ENCODE results near the gene LAG3. TPM values are rescaled to one million over a fixed set of nuclear protein-coding genes. Genes with fewer than 3 reads are reported as not detected.

The LAG3 gene
- total RNA-seq, 2 donors from 2014 or later, result 71.3 to 117 TPM

- DNase-seq (ENCODE audit: low spot score in 2 of 2), result no peak
- Mint-ChIP-seq H3K36me3 (peaks cover 8 to 18% of the 10 kb centered on the region in 2 donors), H3K9me3 (no peaks in the 10 kb centered on the region), H3K27ac (peak within 1 kb of the TSS in 1 of 2 donors; percentile 91)
- ATAC-seq, result no peak
Measured at GRCh38 chr12:6821591-6822425, 49.5 kb downstream of the LAG3 start, which contains the start of gene GPR162. Gene GPR162, plus strand, starts transcription at chr12:6821821. Its CDS starts 2,078 bp downstream, at chr12:6823899.

- H3K27ac Mint-ChIP-seq, result no peak overlapping the region
- H3K36me3 Mint-ChIP-seq, result peaks cover 5 to 11% of the 10 kb centered on the region in 2 donors
- no peak for DNase-seq (ENCODE audit: low spot score in 2 of 2)
- H3K9me3 Mint-ChIP-seq, result no peaks in the 10 kb centered on the region
- no peak for ATAC-seq
Measured at GRCh38 chr12:6822426-6823135, 50.3 kb downstream of the LAG3 start.

GRCh38 chr12:6823182-6824084, 51.1 kb downstream of the LAG3 start:
- DNase-seq (ENCODE audit: low spot score in 2 of 2) (no peak), ATAC-seq (no peak)
- H3K36me3 Mint-ChIP-seq, result peaks cover 0 to 2% of the 10 kb centered on the region in 2 donors
- H3K27ac Mint-ChIP-seq, result no peak overlapping the region
- H3K9me3 Mint-ChIP-seq, result no peaks in the 10 kb centered on the region

GRCh38 chr12:6824085-6824775, 51.9 kb downstream of the LAG3 start:
- ATAC-seq (no peak), DNase-seq (ENCODE audit: low spot score in 2 of 2) (peak in 1 of 2 donors; percentile 52)
- no peaks in the 10 kb centered on the region for H3K9me3 Mint-ChIP-seq
- H3K36me3 Mint-ChIP-seq, result no peaks in the 10 kb centered on the region
- no peak overlapping the region for H3K27ac Mint-ChIP-seq

- ATAC-seq (no peak), DNase-seq (ENCODE audit: low spot score in 2 of 2) (peak in 1 of 2 donors; percentile 51)
- H3K9me3 Mint-ChIP-seq, result no peaks in the 10 kb centered on the region
Measured at GRCh38 chr12:6824901-6825381, 52.6 kb downstream of the LAG3 start.

GRCh38 chr12:6825398-6826124, 53.2 kb downstream of the LAG3 start:
- peak; percentile 87 to 91 for DNase-seq (ENCODE audit: low spot score in 2 of 2)
- H3K36me3 Mint-ChIP-seq, result no peaks in the 10 kb centered on the region
- ATAC-seq, result peak; percentile 74 to 82
- H3K9me3 Mint-ChIP-seq, result no peaks in the 10 kb centered on the region
- no peak overlapping the region for H3K27ac Mint-ChIP-seq

More at GRCh38 chr12:6824901-6825381, 52.6 kb downstream of the LAG3 start:
- Mint-ChIP-seq H3K36me3 (no peaks in the 10 kb centered on the region), H3K27ac (no peak overlapping the region)

GRCh38 chr12:6826125-6826733, 53.9 kb downstream of the LAG3 start:
- H3K27ac Mint-ChIP-seq, result no peak overlapping the region
- H3K36me3 Mint-ChIP-seq, result no peaks in the 10 kb centered on the region
- DNase-seq (ENCODE audit: low spot score in 2 of 2) (no peak), ATAC-seq (no peak)
- H3K9me3 Mint-ChIP-seq, result no peaks in the 10 kb centered on the region

- Mint-ChIP-seq H3K36me3 (no peaks in the 10 kb centered on the region), H3K27ac (no peak overlapping the region), H3K9me3 (no peaks in the 10 kb centered on the region)
- ATAC-seq, result no peak
- DNase-seq (ENCODE audit: low spot score in 2 of 2), result peak in 1 of 2 donors; percentile 54
Measured at GRCh38 chr12:6826734-6827436, 54.6 kb downstream of the LAG3 start.

- Mint-ChIP-seq H3K27ac (no peak overlapping the region), H3K36me3 (no peaks in the 10 kb centered on the region), H3K9me3 (no peaks in the 10 kb centered on the region)
- DNase-seq (ENCODE audit: low spot score in 2 of 2) (peak; percentile 50 to 63), ATAC-seq (peak in 1 of 2 donors; percentile 45)
Measured at GRCh38 chr12:6827437-6827911, 55.2 kb downstream of the LAG3 start.

Other genes starting within 250 kb of the LAG3 start
- 1,000 to 10,000 TPM; 5,900 to 8,209 TPM for gene GAPDH, start 238.0 kb upstream of the LAG3 start, total RNA-seq
- gene IFFO1, start 216.5 kb upstream of the LAG3 start, total RNA-seq, result 10 to 100 TPM; 10.3 to 16.4 TPM
- gene NOP2, start 204.2 kb upstream of the LAG3 start, total RNA-seq, result 10 to 100 TPM; 78.8 to 79.8 TPM
- 100 to 1,000 TPM; 288 to 307 TPM for gene CHD4, start 165.1 kb upstream of the LAG3 start, total RNA-seq
- gene LPAR5, start 136.6 kb upstream of the LAG3 start, total RNA-seq, result 1 to 10 TPM; 2.8 to 5.1 TPM
- 1 to 10 TPM; 2.1 to 2.8 TPM for gene ACRBP, start 125.1 kb upstream of the LAG3 start, total RNA-seq
- 10 to 100 TPM; 18.1 to 24.3 TPM for gene ING4, start 109.4 kb upstream of the LAG3 start, total RNA-seq
- gene ZNF384, start 83.1 kb upstream of the LAG3 start, total RNA-seq, result 10 to 100 TPM; 77.1 to 92.6 TPM
- 1 to 10 TPM in 1 of 2 donors, not detected in 1; 1.3 TPM for gene PIANP, start 71.7 kb upstream of the LAG3 start, total RNA-seq
- 10 to 100 TPM; 34.2 to 42.9 TPM for gene COPS7A, start 48.5 kb upstream of the LAG3 start, total RNA-seq
- 100 to 1,000 TPM; 149 to 275 TPM for gene MLF2, start 19.4 kb upstream of the LAG3 start, total RNA-seq
- 100 to 1,000 TPM in 1 of 2 donors, 10 to 100 TPM in 1; 76.0 to 163 TPM for gene PTMS, start 6.2 kb upstream of the LAG3 start, total RNA-seq
- gene CD4, start 17.0 kb downstream of the LAG3 start, total RNA-seq, result 100 to 1,000 TPM; 165 to 244 TPM
- gene GPR162, start 49.3 kb downstream of the LAG3 start, total RNA-seq, result under 1 TPM; 0.46 to 0.60 TPM
- gene P3H3, start 55.9 kb downstream of the LAG3 start, total RNA-seq, result 1 to 10 TPM in 1 of 2 donors, under 1 TPM in 1; 0.82 to 3.0 TPM
- gene GNB3, start 68.4 kb downstream of the LAG3 start, total RNA-seq, result 1 to 10 TPM in 1 of 2 donors, under 1 TPM in 1; 0.25 to 1.8 TPM
- gene CDCA3, start 78.8 kb downstream of the LAG3 start, total RNA-seq, result 100 to 1,000 TPM; 110 to 147 TPM
- 100 to 1,000 TPM; 132 to 166 TPM for gene USP5, start 79.6 kb downstream of the LAG3 start, total RNA-seq
- 1,000 to 10,000 TPM in 1 of 2 donors, 100 to 1,000 TPM in 1; 694 to 1,875 TPM for gene TPI1, start 95.0 kb downstream of the LAG3 start, total RNA-seq
- gene SPSB2, start 100.8 kb downstream of the LAG3 start, total RNA-seq, result 10 to 100 TPM in 1 of 2 donors, 1 to 10 TPM in 1; 1.4 to 11.7 TPM
- 10 to 100 TPM in 1 of 2 donors, 1 to 10 TPM in 1; 4.0 to 10.7 TPM for gene LRRC23, start 132.3 kb downstream of the LAG3 start, total RNA-seq
- gene ENO2, start 142.1 kb downstream of the LAG3 start, total RNA-seq, result 100 to 1,000 TPM; 264 to 314 TPM
- 10 to 100 TPM; 29.9 to 73.5 TPM for gene ATN1, start 155.4 kb downstream of the LAG3 start, total RNA-seq
- not detected for gene RNU7-1, start 171.3 kb downstream of the LAG3 start, total RNA-seq
- gene C12orf57, start 171.5 kb downstream of the LAG3 start, total RNA-seq, result 100 to 1,000 TPM; 229 to 609 TPM
- 100 to 1,000 TPM; 320 to 609 TPM for gene PTPN6, start 178.8 kb downstream of the LAG3 start, total RNA-seq
- 100 to 1,000 TPM; 387 to 423 TPM for gene PHB2, start 198.1 kb downstream of the LAG3 start, total RNA-seq
- 10 to 100 TPM; 69.0 to 76.3 TPM for gene EMG1, start 198.4 kb downstream of the LAG3 start, total RNA-seq
- 10 to 100 TPM; 22.0 to 31.9 TPM for gene LPCAT3, start 246.0 kb downstream of the LAG3 start, total RNA-seq